HCT116 (cell line): ENCODE data around the gene PLK5. TPM values are rescaled to one million over a fixed set of nuclear protein-coding genes. Genes with fewer than 3 reads are reported as not detected.

Source experiments
- ATAC-seq: fragments of 200-7000 bp; cut with Tn5 transposase; 2 replicates; pipeline ENCODE4 v1.9.1; 2020; ENCODE audit warnings: mild to moderate bottlenecking, moderate library complexity
- BruUV-seq: library from RNA; stranded (reverse); fragments of 400-500 nt; replicated peaks from 2 replicates; lab custom pipeline; 2021; lab: Mats Ljungman, UMichigan
- CTCF ChIA-PET: fragments of 300-600 bp; sonication (Branson Sonifier 250); formaldehyde crosslinking; loops from one replicate; lab custom pipeline; 2021; ENCODE audit warnings: antibody characterized with exemption; lab: Charles Lee
- POLR2A ChIA-PET: fragments of 300-600, 350-600 bp; sonication (Branson Sonifier 250); formaldehyde crosslinking; loops from one replicate; lab custom pipeline; 2021; ENCODE audit warnings: antibody characterized with exemption; lab: Charles Lee
- RAD21 ChIA-PET, 2 experiments: fragments of 300-600 bp; sonication (Branson Sonifier 250); formaldehyde crosslinking; loops; one replicate each; lab custom pipeline; 2023; ENCODE audit warnings: low total read pairs in 2 of 2; ENCODE audit not compliant: uncharacterized antibody in 2 of 2, unreplicated experiment in 2 of 2, low non-redundant PET in 1 of 2; lab: Charles Lee
- DNase-seq: peaks from one replicate; pipeline ENCODE4 v3.0.0-alpha.2; 2010; ENCODE audit warnings: low read depth, low spot score
- H2AFZ ChIP-seq: fragments of 200-600 bp; shearing (Covaris generic), sonication (generic); 2 replicates; pipeline ENCODE4 v1.6.1; 2017; ENCODE audit warnings: low read depth, mixed run types, mixed read lengths, antibody characterized with exemption, low read length; ENCODE audit not compliant: poor library complexity, severe bottlenecking
- H3K27ac ChIP-seq: 2 replicates; pipeline ENCODE4 v1.5.1; 2012; ENCODE audit warnings: low read depth, low read length
- H3K27me3 ChIP-seq: fragments of 200-600 bp; sonication (generic); 2 replicates; pipeline ENCODE4 v1.6.1; 2016; ENCODE audit warnings: mixed run types, low read length, mixed read lengths; ENCODE audit not compliant: insufficient read depth
- H3K36me3 ChIP-seq, 2 experiments: fragments of 200-500 bp in 1 of 2; fragments of 200-600 bp in 1 of 2; sonication (Bioruptor generic) in 1 of 2; sonication (generic) in 1 of 2; 2 replicates each; pipeline versions ENCODE4 v1.5.1 to v1.6.1; 2014 to 2016; ENCODE audit warnings: low read length in 2 of 2, inconsistent platforms in 1 of 2, mixed read lengths in 1 of 2, mixed run types in 1 of 2; ENCODE audit not compliant: insufficient read depth in 2 of 2, control insufficient read depth in 1 of 2
- H3K4me1 ChIP-seq, 2 experiments: fragments of 200-600 bp in 1 of 2; sonication (generic) in 1 of 2; 2 replicates each; pipeline versions ENCODE4 v1.5.1 to v1.6.1; 2012 to 2017; ENCODE audit warnings: low read length in 2 of 2, inconsistent platforms in 1 of 2, mild to moderate bottlenecking in 1 of 2, mixed read lengths in 1 of 2, mixed run types in 1 of 2, moderate library complexity in 1 of 2; ENCODE audit not compliant: insufficient read depth in 2 of 2, control insufficient read depth in 1 of 2
- H3K4me2 ChIP-seq: fragments of 200-600 bp; sonication (generic); 2 replicates; pipeline ENCODE4 v1.6.1; 2017; ENCODE audit warnings: mixed run types, low read length, mixed read lengths
- H3K4me3 ChIP-seq, 2 experiments: fragments of 200-600 bp in 1 of 2; sonication (generic) in 1 of 2; replicated peaks in 1 of 2; 2 replicates each; pipeline ENCODE4 v1.5.1; 2011 to 2016; ENCODE audit warnings: low read length in 2 of 2, control low read depth in 1 of 2, low read depth in 1 of 2, mild to moderate bottlenecking in 1 of 2, mixed read lengths in 1 of 2, mixed run types in 1 of 2
- H3K79me2 ChIP-seq: fragments of 200-600 bp; sonication (generic); 2 replicates; pipeline ENCODE4 v1.6.1; 2017; ENCODE audit warnings: mild to moderate bottlenecking, mixed run types, low read length, moderate library complexity, mixed read lengths; ENCODE audit not compliant: insufficient read depth
- H3K9ac ChIP-seq: fragments of 200-600 bp; sonication (generic); 2 replicates; pipeline ENCODE4 v1.6.1; 2016; ENCODE audit warnings: low read length, mixed read lengths
- H3K9me2 ChIP-seq: fragments of 200-600 bp; sonication (generic), shearing (Covaris generic); 2 replicates; pipeline ENCODE4 v1.6.1; 2017; ENCODE audit warnings: mixed run types, mild to moderate bottlenecking, moderate library complexity; ENCODE audit not compliant: insufficient read depth
- H3K9me3 ChIP-seq, 2 experiments: fragments of 200-500 bp in 1 of 2; fragments of 200-600 bp in 1 of 2; sonication (Bioruptor generic) in 1 of 2; sonication (generic) in 1 of 2; 2 replicates each; pipeline ENCODE4 v1.6.1; 2014 to 2017; ENCODE audit warnings: low read length in 2 of 2, mixed read lengths in 2 of 2, inconsistent platforms in 1 of 2, low read depth in 1 of 2, mild to moderate bottlenecking in 1 of 2, mixed run types in 1 of 2, moderate library complexity in 1 of 2; ENCODE audit not compliant: control insufficient read depth in 1 of 2, insufficient read depth in 1 of 2
- H4K20me1 ChIP-seq: fragments of 200-600 bp; sonication (generic), shearing (Covaris generic); 2 replicates; pipeline ENCODE4 v1.6.1; 2017; ENCODE audit warnings: mixed run types, mild to moderate bottlenecking, moderate library complexity; ENCODE audit not compliant: insufficient read depth
- ATF3 ChIP-seq: IDR thresholded peaks from 2 replicates; pipeline ENCODE4 v1.6.1; 2012
- CBX3 ChIP-seq: IDR thresholded peaks from 2 replicates; pipeline ENCODE4 v1.6.1; 2012; ENCODE audit warnings: low read depth
- ELF1 ChIP-seq: IDR thresholded peaks from 2 replicates; pipeline ENCODE4 v1.6.1; 2012; ENCODE audit warnings: low read depth, borderline replicate concordance
- EZH2 ChIP-seq: fragments of 200-600 bp; sonication (generic); IDR thresholded peaks from 2 replicates; pipeline ENCODE4 v1.6.1; 2017; ENCODE audit warnings: antibody characterized with exemption, mixed run types
- FOSL1 ChIP-seq: IDR thresholded peaks from 2 replicates; pipeline ENCODE4 v1.6.1; 2012; ENCODE audit warnings: low read depth
- JUND ChIP-seq: IDR thresholded peaks from 2 replicates; pipeline ENCODE4 v1.6.1; 2012
- MAX ChIP-seq: IDR thresholded peaks from 2 replicates; pipeline ENCODE4 v1.6.1; 2012
- POLR2A ChIP-seq: IDR thresholded peaks from 2 replicates; pipeline ENCODE4 v1.7.0; 2011; ENCODE audit warnings: borderline replicate concordance; ENCODE audit not compliant: insufficient read depth, insufficient read length; ENCODE audit errors: extremely low read depth
- POLR2AphosphoS5 ChIP-seq: IDR thresholded peaks from 2 replicates; pipeline ENCODE4 v1.6.1; 2011; ENCODE audit warnings: mild to moderate bottlenecking, low read depth, low read length, moderate library complexity
- RAD21 ChIP-seq: IDR thresholded peaks from 2 replicates; pipeline ENCODE4 v1.6.1; 2012; ENCODE audit warnings: low read depth, mild to moderate bottlenecking
- SIN3A ChIP-seq: IDR thresholded peaks from 2 replicates; pipeline ENCODE4 v1.6.1; 2012; ENCODE audit warnings: low read depth
- SP1 ChIP-seq: IDR thresholded peaks from 2 replicates; pipeline ENCODE4 v1.6.1; 2012; ENCODE audit warnings: low read depth
- TCF7L2 ChIP-seq: IDR thresholded peaks from 2 replicates; pipeline ENCODE4 v1.7.0; 2011; ENCODE audit warnings: borderline replicate concordance, inconsistent platforms; ENCODE audit not compliant: insufficient read depth, insufficient read length; ENCODE audit errors: extremely low read depth
- ZBTB33 ChIP-seq: IDR thresholded peaks from 2 replicates; pipeline ENCODE4 v1.6.1; 2011; ENCODE audit warnings: mild to moderate bottlenecking, low read length, moderate library complexity; ENCODE audit not compliant: insufficient replicate concordance; ENCODE audit errors: extremely low read depth
- ZFX ChIP-seq: fragments of 450-650 bp; IDR thresholded peaks from 2 replicates; pipeline ENCODE4 v1.6.1; 2017
- ZNF274 ChIP-seq: fragments of 200-500 bp; sonication (Bioruptor generic); IDR thresholded peaks from 2 replicates; pipeline ENCODE4 v1.6.1; 2014; ENCODE audit warnings: mild to moderate bottlenecking, low read depth, low read length, inconsistent platforms
- intact Hi-C: fragments of 100-400 bp; cut with micrococcal nuclease; formaldehyde crosslinking; loops from 2 replicates; pipeline ENCODE4 v1.10.0; 2022
- total RNA-seq: library from RNA; stranded (reverse); gene quantifications from one replicate; pipeline ENCODE4 v1.2.1, GENCODE V29; 2021; ENCODE audit not compliant: unreplicated experiment
- TF ChIP-seq, protein P1 (sequence below), 3 experiments: fragments of 200-600 bp in 1 of 3; sonication (generic) in 1 of 3; IDR thresholded peaks in 2 of 3; conservative IDR thresholded peaks in 1 of 3; 2 replicates each; pipeline ENCODE4 v1.5.1; 2012 to 2017; ENCODE audit warnings: low read depth in 2 of 3, low read length in 2 of 3, antibody characterized with exemption in 1 of 3, borderline replicate concordance in 1 of 3, control low read depth in 1 of 3, mild to moderate bottlenecking in 1 of 3, mixed read lengths in 1 of 3, mixed run types in 1 of 3, moderate library complexity in 1 of 3; ENCODE audit not compliant: insufficient read depth in 1 of 3

Gene PLK5
- total RNA-seq, 1 experiment from 2014 or later = not detected

DNA sequence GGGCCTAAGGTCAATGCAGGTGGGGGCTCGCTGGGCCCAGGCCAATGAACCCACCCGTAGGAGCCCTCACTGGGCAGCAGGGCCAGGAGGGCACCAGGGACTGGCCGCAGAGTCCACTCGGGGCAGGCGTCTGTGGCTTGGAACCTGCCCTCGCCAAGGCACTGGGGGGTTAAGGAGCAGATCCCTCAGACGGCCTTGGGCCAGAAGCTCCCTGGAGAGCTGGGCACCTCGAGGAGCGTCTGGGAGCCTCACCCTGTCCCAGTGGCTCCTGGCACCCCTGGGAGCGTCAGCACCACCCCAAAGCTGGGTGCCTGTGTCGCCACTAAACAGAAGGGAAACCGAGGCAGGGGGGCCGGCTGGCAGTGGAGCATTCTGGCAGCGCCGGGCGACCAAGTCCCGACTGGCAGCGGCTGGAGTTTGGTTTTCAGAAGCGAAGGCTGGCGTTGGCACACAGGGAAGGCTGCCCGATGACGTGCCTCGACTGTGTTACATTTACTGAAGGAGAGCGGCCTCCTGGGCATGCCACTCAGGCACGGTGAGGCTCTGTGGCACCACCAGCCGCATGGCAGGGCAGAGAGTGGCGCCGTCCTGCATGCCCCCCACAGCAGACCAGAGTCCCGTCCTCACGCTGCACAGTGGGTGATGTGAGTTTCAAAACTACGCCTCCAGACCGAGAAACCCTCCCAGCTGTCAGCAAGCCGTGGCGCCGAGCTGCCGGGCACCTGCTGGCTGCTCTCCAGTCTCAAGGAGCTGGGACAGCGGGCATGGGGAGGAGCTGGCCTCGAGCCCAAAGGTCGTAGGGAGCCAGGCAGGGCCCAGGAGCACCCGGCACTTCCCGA, 53.4 kb downstream of the PLK5 start:
- intact Hi-C loops = no loop called here
- Histone ChIP-seq H3K79me2 (no peaks in the 10 kb centered on the region), H3K4me1 (no peaks in the 10 kb centered on the region), H2AFZ (no peak overlapping the region), H3K9me3 (no peaks in the 10 kb centered on the region), H3K27me3 (no peaks in the 10 kb centered on the region), H3K4me3 (no peak overlapping the region), H3K36me3 (peaks cover 4 to 8% of the 10 kb centered on the region in 2 experiments; a peak in 1 of 4 replicates), H4K20me1 (no peaks in the 10 kb centered on the region), H3K9me2 (no peaks in the 10 kb centered on the region), H3K4me2 (no peak overlapping the region), H3K9ac (no peak overlapping the region), H3K27ac (no peak overlapping the region)
- POLR2A ChIA-PET = interaction anchor here (1.2 kb wide), 1 partner anchor 18 kb away, joined by 3 read pairs; no protein-coding TSS in a partner anchor
- no TSS peak for BruUV-seq
- TF ChIP-seq ATF3 = no peak
- TF ChIP-seq CBX3 = no peak
- TF ChIP-seq TCF7L2 = no peak
- no peak for TF ChIP-seq POLR2A
- TF ChIP-seq, protein P1, sequence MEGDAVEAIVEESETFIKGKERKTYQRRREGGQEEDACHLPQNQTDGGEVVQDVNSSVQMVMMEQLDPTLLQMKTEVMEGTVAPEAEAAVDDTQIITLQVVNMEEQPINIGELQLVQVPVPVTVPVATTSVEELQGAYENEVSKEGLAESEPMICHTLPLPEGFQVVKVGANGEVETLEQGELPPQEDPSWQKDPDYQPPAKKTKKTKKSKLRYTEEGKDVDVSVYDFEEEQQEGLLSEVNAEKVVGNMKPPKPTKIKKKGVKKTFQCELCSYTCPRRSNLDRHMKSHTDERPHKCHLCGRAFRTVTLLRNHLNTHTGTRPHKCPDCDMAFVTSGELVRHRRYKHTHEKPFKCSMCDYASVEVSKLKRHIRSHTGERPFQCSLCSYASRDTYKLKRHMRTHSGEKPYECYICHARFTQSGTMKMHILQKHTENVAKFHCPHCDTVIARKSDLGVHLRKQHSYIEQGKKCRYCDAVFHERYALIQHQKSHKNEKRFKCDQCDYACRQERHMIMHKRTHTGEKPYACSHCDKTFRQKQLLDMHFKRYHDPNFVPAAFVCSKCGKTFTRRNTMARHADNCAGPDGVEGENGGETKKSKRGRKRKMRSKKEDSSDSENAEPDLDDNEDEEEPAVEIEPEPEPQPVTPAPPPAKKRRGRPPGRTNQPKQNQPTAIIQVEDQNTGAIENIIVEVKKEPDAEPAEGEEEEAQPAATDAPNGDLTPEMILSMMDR (IDR thresholded peaks at IDR 0.05 in 2 of 3, conservative IDR thresholded peaks at IDR 0.05 in 1 of 3; ENCODE audit: borderline replicate concordance in 1 of 3, insufficient read depth in 1 of 3, low read depth in 2 of 3, low read length in 2 of 3) = no peak
- TF ChIP-seq ZFX = no peak
- TF ChIP-seq ZNF274 = no peak
- no peak for TF ChIP-seq ZBTB33
- TF ChIP-seq EZH2 = no peak
- no peak for TF ChIP-seq FOSL1
- TF ChIP-seq JUND = no peak
- TF ChIP-seq RAD21 = no peak
- no peak for TF ChIP-seq SIN3A
- TF ChIP-seq MAX = no peak
- TF ChIP-seq SP1 = no peak
- no peak for TF ChIP-seq ELF1
- TF ChIP-seq POLR2AphosphoS5 = no peak
- RAD21 ChIA-PET = no interaction called here
- DNase-seq (no peak), ATAC-seq (0 out of 2 replicates have a peak, but pooled peaks have one; percentile 10)
- CTCF ChIA-PET = no interaction called here
